ENCODE data around the gene CHST15.

DNA sequence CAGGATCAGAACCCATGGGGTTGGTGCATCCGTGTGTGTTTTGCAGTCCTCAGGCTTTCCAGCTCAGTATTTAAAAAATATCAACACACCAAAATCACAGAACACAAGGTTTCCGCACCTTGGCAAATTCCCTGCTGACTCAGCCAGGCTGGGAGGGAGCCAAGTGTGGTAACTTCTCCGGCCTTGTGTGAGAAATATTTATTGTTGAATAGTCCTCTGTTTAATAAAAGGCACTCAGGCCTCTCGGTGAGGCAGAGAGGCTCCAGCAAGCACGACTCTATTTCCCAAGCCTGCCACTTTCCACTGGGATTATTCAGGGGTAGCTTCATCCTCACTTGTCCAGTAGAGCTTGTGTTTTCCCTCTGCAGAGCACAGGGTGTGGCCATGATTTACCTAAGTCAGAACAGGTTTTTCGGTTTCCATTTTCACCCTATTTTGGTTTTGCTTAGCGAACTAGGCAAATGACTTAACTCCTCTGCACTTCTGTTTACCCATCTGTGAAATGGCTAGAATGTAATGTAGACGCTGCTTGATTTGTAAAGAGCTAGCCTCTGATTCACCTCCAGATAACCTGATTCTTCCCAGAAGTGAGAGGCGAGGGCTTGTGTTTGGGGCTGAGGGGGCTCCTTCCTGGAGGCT, 13.0 kb upstream of the CHST15 start:
- TF ChIP-seq BCL6 (CRISPR knock-in tag; IDR thresholded peaks at IDR 0.05), result no peak
- TF ChIP-seq, protein P1, sequence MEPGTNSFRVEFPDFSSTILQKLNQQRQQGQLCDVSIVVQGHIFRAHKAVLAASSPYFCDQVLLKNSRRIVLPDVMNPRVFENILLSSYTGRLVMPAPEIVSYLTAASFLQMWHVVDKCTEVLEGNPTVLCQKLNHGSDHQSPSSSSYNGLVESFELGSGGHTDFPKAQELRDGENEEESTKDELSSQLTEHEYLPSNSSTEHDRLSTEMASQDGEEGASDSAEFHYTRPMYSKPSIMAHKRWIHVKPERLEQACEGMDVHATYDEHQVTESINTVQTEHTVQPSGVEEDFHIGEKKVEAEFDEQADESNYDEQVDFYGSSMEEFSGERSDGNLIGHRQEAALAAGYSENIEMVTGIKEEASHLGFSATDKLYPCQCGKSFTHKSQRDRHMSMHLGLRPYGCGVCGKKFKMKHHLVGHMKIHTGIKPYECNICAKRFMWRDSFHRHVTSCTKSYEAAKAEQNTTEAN (CRISPR knock-in tag; conservative IDR thresholded peaks at IDR 0.05), result no peak
- no peak for TF ChIP-seq KDM1A (CRISPR knock-in tag; IDR thresholded peaks at IDR 0.05)
- TF ChIP-seq HDAC2 (CRISPR knock-in tag; IDR thresholded peaks at IDR 0.05), result no peak
- TF ChIP-seq ZNF543 (CRISPR knock-in tag; IDR thresholded peaks at IDR 0.05), result no peak
- TF ChIP-seq ZNF274 (CRISPR knock-in tag; IDR thresholded peaks at IDR 0.05), result no peak
- TF ChIP-seq, protein P2, sequence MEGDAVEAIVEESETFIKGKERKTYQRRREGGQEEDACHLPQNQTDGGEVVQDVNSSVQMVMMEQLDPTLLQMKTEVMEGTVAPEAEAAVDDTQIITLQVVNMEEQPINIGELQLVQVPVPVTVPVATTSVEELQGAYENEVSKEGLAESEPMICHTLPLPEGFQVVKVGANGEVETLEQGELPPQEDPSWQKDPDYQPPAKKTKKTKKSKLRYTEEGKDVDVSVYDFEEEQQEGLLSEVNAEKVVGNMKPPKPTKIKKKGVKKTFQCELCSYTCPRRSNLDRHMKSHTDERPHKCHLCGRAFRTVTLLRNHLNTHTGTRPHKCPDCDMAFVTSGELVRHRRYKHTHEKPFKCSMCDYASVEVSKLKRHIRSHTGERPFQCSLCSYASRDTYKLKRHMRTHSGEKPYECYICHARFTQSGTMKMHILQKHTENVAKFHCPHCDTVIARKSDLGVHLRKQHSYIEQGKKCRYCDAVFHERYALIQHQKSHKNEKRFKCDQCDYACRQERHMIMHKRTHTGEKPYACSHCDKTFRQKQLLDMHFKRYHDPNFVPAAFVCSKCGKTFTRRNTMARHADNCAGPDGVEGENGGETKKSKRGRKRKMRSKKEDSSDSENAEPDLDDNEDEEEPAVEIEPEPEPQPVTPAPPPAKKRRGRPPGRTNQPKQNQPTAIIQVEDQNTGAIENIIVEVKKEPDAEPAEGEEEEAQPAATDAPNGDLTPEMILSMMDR (CRISPR knock-in tag; IDR thresholded peaks at IDR 0.05), result no peak
- TF ChIP-seq ZNF143 (CRISPR knock-in tag; IDR thresholded peaks at IDR 0.05), result no peak
- TF ChIP-seq ZC3H4 (CRISPR knock-in tag; IDR thresholded peaks at IDR 0.05; ENCODE audit: borderline replicate concordance), result no peak

Measured in HepG2 (cell line).